ENCODE data around the gene ADD3. TPM values are rescaled to one million over a fixed set of nuclear protein-coding genes. Genes with fewer than 3 reads are reported as not detected.
"Not testable (repeated sequence)": the region's sequence is repeated elsewhere in the genome, so short reads cannot be mapped to it uniquely, and the experiment has no call there.

The ADD3 gene
- total RNA-seq, 1 experiment from 2014 or later: 43.9 TPM

DNA sequence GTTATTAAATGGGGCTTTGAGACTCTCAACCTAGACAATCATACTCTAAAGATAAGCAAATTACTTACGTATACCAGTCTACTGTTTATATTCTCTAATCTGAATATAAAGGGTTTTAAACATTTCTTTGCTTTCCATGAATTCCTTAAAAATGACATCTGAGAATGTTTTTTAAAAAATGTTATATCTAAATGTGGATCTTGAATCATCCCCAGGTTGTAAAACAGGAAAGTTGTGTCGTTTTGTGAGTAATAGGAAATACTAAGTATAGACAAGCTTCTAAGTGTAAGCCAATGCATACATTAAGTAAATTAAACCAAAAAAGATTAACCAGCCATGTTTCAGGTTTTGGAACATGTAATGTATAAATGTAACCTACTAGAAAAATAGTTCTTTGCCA, 26.8 kb downstream of the ADD3 start:
- DNase-seq (ENCODE audit: low read depth): no peak

DNA sequence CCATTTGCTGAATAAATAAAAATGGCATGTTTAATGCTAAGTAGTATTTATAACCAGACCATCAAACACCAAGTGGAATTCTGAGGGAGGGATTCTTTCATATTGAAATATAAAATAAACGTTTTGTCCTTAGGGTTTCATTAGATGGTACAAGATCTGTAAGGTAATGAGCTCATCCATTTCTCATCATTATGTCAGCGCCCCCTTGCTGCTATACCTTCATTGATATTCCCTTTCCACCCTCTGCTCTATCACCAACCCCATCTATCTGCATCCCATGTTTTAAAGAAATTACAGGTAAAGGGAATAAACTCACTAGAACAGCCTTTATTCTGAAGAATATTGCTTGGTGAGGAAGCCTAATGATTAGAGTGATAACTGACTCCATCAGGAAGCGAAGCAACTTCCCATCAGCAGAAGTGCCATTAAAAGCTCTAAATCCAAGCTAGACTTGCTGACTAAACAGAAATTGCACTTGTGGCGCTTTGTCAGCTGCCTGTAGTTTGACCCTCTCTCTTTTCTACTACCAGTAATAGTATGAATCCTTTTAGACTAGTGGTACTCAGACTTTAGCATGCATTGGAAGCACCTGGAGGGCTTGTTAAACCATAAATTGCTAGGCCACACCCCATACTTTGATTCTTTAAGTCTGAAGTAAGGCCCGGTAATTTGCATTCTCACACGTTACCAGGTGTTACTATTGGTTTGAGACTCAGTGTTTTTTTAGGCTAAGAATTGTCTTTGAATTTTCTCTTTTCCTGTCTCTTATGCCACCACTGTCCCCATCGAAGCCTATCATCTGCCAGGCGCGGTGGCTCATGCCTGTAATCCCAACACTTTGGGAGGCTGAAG, 27.5 kb downstream of the ADD3 start:
- DNase-seq (ENCODE audit: low read depth): no peak

DNA sequence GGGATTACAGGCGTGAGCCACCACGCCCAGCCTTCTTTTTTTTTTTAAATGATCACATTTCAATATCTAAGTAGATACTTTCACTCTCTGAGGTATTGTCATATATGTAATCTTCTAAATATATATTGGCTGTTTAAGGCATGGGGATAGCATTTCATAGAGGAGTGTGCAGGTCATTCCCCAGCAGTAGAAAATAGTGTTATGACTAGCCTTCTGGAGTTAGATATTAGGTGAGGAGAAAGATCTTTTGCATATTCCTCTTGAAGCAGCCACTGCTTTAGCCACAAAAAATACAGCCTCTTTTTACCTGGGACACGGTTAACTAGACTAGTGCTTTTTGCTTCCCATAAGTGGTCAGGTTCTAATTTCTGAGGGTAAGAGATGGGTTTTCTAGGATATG, 28.9 kb downstream of the ADD3 start:
- DNase-seq (ENCODE audit: low read depth): no peak

DNA sequence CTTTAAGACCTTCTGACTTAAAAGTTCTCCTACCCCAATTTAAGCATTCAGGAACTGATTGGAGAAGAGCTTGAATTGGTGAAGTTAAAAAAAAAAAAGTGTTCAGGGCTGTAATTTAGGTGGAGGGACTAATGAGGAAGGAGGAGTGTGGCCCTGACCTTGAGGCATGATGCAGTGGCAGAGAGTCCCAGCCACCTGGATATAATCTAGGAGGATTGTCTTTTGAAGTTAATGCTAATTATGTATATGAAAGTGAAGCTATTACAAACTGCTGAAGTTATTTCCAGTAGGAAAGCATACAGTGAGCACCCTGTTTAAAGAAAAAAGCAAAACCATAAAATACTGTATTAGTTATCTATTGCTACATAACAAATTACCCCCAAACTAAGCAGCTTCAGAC, 31.5 kb downstream of the ADD3 start:
- no peak for DNase-seq (ENCODE audit: low read depth)

DNA sequence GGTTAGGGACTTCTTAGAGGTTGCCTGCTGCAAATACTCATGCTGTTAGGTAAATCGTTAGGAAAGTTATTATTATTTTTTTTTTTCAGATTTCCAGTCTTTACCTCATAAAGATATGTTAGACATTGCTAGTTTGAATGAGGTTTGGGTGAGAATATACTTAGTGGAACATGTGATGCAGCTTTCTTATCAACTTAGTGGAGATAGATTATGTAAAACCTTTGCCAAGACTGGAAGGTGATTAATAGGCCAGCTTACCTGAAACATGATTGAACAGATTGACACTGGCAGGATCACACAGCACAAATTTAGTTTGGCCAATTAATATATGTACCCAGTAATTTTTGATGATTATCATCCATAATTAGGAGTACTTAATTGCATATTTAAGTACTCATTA, 32.3 kb downstream of the ADD3 start:
- DNase-seq (ENCODE audit: low read depth): no peak

DNA sequence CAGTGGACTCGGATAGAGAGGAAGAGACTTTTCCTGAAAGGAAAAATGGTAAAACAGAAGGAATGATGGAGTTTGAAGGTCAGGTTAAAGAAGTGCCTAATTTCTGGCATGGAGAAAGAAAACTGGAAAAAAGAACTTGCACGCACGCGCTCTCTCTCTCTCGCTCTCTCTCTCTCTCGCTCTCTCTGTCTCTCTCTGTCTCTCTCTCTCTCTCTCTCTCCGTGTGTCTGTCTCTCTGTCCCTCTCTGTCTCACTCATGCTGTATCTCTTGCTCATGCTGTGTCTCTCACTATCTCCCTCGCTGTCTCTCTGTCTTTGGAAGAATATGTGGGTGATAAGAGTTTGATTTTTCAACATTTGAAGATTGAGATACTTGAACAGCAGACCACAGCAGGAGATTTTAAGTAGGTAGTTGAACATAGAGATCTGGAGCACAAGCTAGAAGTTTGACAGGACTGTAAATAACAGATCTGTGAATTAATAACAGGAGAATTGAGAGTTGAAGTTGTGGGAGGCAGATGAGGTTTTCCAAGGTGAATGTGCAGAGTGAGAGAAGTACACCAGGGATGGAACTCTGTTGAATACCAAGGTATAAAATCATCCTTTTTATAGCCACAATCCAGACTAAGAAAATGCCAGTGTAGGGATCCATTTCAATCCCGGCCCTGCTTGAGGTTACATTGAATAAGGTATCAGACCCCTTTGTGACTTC, 33.1 kb downstream of the ADD3 start:
- no peak for DNase-seq (ENCODE audit: low read depth)

DNA sequence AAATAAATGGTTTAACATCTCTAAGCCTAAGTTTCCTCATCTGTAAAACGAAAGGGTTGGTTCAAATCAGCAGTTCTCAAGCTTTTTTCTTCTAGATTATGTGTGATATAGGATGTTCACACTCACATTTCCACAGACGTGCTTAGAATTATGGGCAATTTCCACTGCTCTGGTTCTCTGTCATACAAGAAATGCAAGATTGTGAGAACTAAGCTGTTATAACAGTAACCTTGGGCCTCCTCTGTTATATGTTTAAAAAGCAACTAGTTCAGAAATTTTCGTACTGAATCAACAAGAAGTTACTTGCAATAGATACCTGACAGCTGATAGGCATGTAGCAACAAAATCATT, 33.7 kb downstream of the ADD3 start:
- no peak for DNase-seq (ENCODE audit: low read depth)

DNA sequence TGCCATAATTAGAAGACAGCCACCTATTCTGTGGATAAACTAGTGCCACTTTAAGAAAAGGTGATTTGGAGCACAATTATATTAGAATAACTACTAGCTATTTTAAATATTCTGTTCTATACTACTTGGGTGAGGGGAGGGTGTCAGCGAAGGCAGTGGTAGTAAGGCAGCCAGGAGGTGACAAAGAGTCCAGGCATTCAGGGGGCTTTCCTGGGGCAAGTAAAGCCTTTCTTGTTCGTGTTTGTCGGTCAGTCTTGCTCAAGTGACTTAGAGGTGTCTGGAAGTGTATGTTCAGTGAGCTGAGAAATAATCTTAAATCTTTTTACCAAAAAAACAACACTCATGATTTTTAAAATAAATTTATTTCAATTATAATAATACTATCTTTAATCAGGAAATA, 34.4 kb downstream of the ADD3 start:
- DNase-seq (ENCODE audit: low read depth): no peak

DNA sequence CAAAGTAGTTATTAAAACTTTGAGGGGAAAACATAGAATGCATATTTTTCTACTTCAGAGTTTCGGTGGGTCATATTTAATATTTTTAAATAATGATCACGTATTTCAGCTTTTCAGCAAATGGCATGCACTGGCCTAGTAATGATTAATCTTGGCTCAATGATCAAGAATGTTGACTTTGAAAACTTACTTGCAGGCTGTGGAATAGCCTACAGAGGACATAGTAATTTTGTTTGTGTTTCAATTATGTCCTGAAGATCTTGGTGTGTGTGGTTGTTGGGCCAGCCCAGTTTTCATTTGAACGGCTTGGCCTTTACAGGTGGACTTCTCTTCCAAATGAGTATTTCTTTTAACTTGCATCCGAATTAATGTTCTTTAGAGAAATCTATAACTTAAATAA, 35.1 kb downstream of the ADD3 start:
- DNase-seq (ENCODE audit: low read depth): no peak

DNA sequence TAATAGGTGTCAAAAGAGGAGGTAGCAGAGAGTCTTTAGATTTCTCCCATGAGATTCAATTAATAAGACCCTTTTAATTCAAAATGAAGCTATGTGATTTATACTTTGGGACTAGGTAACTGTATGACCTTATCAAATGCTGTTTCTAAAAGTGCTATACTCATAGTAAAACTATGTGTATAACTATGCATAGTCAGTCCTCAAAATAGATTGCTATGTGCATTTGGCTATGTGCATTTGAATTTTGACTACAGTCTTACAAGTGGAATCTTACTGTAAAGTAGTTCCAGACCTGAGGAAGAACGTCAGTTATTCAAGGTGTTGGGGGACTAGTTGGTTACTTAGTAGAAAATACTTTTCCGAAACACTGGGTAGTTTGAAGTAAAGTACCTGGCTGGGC, 36.9 kb downstream of the ADD3 start:
- no peak for DNase-seq (ENCODE audit: low read depth)

DNA sequence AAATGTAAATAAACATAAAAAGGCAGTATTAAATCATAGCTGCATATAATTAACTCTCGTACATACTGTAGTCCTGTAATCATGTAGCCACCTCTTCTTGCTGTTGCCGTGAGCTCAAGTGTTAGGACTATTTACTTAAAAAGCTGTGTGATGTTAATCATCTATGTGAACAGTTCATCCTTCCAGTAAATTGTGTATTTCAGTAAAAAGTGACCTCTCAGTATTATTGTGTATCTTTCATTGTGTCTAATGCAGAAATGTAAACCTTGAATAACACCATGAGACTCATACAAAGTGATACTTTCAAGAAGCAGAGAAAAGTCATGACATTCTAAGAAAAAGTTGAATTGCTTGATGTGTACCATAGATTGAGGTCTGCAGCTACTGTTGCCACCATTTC, 38.0 kb downstream of the ADD3 start:
- no peak for DNase-seq (ENCODE audit: low read depth)

DNA sequence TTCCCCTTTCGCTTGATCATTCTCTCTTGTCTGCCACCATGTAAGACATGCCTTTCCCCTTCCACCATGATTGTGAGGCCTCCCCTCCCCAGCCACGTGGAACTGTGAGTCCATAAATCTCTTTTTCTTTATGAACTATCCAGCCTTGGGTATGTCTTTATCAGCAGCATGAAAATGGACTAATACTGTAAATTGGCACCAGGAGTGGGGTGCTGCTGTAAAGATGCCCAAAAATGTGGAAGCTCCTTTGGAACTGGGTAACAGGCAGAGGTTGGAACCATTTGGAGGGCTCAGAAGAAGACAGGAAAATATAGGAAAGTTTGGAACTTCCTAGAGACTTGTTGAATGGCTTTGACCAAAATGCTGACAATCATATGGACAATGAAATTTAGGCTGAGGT, 40.4 kb downstream of the ADD3 start:
- not testable (repeated sequence) for DNase-seq (ENCODE audit: low read depth)

DNA sequence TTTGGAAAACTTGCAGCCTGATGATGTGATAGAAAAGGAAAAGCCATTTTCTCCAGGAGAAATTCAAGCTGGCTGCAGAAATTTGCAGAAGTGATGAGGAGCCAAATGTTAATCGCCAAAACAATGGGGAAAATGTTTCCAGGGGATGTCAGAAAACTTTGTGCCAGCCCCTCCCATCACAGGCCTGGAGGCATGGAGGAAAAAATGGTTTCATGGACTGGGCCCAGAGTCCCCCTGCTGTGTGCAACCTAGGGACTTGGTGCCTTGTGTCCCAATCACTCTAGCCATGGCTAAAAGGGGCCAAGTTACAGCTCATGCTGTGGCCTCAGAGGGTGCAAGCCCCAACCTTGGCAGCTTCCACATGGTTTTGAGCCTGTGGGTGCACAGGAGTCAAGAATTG, 41.0 kb downstream of the ADD3 start:
- DNase-seq (ENCODE audit: low read depth): no peak

DNA sequence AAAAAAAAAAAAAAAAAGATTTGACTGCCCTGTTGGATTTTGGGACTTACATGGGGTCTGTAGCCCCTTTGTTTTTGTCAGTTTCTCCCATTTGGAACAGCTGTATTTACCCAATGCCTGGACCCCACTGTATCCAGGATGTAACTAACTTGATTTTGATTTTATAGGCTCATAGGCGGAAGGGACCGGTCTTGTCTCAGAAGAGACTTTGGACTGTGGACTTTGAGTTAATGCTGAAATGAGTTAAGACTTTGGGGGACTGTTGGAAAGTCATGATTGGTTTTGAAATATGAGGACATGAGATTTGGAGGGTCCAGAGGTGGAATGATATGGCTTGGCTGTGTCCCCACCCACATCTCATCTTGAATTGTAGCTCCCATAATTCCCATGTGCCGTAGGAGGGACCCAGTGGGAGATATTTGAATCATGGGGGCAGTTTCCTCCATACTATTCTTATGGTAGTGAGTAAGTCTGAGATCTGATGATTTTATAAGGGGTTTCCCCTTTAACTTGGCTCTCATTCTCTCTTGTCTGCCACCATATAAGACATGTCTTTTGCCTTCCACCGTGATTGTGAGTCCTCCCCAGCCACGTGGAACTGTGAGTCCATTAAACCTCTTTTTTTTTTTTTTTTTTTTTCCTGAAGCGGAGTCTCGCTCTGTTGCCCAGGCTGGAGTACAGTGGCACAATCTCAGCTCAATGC, 42.3 kb downstream of the ADD3 start:
- DNase-seq (ENCODE audit: low read depth): not testable (repeated sequence)

DNA sequence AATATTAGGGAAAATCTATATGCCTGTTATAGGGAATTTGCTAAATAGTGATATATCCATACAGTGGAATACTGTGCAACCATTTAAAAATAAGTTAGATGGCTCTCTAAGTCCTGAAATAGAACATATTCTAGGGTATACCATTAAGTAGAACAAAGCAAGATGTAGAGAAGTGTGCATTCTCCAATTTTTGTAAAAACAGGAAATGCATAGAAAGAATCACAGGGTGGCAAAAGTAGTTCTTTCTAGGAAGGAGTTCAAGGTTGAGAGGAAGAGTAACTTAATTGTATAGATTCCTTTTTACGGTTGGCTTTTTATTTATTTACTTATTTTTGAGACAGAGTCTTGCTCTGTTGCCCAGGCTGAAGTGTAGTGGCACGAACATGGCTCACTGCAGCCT, 43.7 kb downstream of the ADD3 start:
- DNase-seq (ENCODE audit: low read depth): no peak

DNA sequence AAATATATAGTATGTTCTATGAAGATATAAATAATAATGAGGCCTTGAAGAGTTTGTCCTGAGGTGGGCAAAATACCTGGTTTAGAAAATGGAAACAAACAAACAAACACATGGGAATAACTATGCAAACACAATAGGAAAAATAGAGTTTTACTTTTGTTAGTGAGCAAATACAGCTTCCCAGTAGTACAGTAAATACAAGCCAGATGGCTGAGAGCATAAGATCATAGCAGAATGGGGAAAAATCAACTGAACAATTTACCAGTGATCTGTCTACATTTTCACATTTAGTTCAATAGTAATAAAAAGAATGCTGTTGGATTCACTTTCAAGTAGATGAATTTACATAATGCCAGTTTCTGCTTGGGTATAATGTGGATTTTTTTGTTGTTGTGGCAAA, 45.1 kb downstream of the ADD3 start:
- no peak for DNase-seq (ENCODE audit: low read depth)

DNA sequence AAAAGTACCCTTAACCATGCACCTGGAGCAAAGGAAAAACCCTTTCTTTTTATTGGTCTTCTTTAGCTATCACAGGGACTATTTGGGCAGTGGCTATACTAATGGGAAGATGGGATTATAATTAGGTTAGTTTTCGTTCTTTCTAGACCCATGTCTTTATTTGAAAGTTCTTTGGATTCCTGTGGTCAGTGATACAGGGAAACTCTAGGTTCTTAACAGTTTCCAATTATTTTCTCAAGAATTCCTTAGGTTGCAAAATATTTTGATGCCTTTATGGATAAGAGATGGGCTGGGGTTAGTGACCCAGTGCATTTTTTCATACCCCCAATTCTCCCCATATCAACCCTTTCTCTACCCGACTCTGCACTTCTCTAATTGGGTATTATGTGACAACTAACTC, 49.0 kb downstream of the ADD3 start:
- peak; percentile 54 for DNase-seq (ENCODE audit: low read depth)

DNA sequence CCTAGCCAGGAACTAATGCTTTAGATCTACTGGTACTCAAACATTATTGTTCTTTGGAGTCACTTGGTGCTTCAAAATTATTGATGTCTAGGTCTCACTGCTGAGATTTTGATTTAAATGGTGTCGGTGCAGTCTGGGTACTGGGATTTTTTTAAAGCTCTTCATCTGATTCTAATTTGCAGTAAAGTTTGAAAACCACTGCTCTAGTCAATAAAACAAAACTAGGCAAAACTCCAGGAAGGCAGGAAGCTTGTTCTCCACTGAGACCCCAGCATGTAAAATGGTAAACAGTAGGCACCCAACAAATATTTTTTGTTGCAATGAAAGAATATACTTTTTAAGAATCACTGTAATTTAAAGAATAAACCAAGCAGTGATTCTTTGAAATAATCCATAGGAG, 49.7 kb downstream of the ADD3 start:
- DNase-seq (ENCODE audit: low read depth): no peak

DNA sequence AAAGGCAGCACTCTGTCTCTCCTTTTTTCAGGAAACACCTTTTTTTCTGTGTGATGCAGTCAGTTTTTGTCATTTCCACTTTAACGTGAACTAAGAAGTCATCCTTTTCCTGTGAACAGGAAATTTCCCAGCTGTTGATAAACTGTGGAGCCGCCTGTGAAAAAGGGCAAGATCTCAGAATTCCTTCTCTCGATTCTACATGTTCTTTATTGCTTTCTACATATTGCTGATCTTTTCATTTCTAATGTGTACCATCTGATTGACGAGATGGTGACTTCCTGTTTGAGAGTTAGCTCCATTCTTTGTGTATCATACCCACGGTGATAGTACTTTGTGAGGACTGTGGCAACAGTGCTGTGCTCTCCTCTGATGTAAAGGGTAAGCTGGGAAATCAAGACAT, 50.4 kb downstream of the ADD3 start:
- DNase-seq (ENCODE audit: low read depth): no peak

DNA sequence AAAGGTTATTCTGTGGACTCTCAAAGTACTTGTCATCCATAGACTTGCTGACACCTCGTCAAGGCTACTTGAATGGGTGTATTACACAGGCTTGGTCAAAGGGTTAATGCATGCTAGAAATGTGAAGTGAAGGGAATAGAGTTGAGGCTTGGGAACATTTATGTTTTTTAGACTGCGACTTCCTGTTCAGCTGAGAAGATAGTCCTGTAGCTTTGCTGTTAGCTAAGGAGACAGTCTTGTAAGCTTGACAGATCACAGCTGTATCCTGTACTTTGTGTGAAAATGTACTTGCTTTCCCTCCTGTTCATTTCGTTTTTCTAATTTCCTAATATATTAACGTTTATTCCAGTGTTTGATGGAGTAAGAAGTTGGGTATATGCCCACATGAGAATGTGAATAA, 52.1 kb downstream of the ADD3 start:
- no peak for DNase-seq (ENCODE audit: low read depth)

DNA sequence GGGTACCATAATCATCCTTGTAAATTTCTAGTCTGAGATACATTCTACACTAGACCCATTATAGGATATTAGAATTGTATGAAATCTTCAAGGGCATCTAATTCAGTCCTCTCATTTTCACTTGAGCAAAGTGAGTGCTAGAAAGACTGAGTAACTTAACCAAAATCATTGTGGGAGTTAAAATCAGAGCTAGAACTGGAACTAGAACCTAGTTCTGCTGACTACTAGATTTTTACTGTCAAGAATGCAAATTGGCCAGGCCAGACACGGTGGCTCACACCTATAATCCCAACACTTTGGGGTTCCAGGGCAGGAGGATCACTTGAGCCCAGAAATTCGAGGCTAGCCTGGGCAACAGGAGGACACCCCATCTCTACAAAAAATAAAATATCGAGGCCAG, 53.9 kb downstream of the ADD3 start:
- DNase-seq (ENCODE audit: low read depth): no peak

DNA sequence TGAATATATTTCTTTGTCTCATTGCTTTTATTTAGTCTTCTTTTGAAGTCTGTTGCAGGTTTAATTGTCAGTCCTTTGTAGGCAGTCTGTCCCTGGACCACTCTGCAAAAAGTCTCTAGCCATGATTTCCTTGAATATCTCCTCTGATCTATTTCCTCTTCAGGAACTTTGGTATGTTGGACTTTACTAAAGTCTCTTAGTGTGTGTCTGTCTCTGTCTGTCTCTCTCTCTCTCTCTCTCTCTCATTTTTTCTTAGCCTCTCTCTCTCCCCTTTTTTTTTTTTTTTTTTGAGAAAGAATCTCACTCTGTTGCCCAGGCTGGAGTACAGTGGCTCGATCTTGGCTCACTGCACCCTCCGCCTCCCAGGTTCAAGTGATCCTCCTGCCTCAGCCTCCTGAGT, 57.5 kb downstream of the ADD3 start:
- no peak for DNase-seq (ENCODE audit: low read depth)
